SU-DHL-6 (cell line): ENCODE measurements around the gene TFDP2.

Experiments used
- H2AFZ ChIP-seq: fragments of 200-600 bp; sonication (generic); 2 replicates; pipeline ENCODE4 v1.6.1; 2014; ENCODE audit warnings: low read depth, mild to moderate bottlenecking, moderate library complexity, mixed read lengths, antibody characterized with exemption, low read length; ENCODE audit not compliant: severe bottlenecking
- H3F3A ChIP-seq: fragments of 200-600 bp; shearing (Covaris generic); 2 replicates; pipeline ENCODE4 v1.6.0; 2016; ENCODE audit warnings: antibody characterized with exemption, mild to moderate bottlenecking; ENCODE audit not compliant: insufficient read depth
- H3K27ac ChIP-seq: fragments of 200-600 bp; sonication (generic); 2 replicates; pipeline ENCODE4 v1.5.1; 2016; ENCODE audit warnings: low read depth, mild to moderate bottlenecking, low read length, moderate library complexity, mixed read lengths
- H3K27me3 ChIP-seq: fragments of 200-600 bp; sonication (generic), shearing (Covaris generic); 2 replicates; pipeline ENCODE4 v1.6.0; 2014; ENCODE audit warnings: mild to moderate bottlenecking, low read length
- H3K36me3 ChIP-seq: fragments of 200-600 bp; sonication (generic); 2 replicates; pipeline ENCODE4 v1.6.1; 2014; ENCODE audit warnings: mild to moderate bottlenecking, low read length, mixed read lengths
- H3K4me2 ChIP-seq: fragments of 300-600, 200-600 bp; shearing (Covaris generic), sonication (generic); 2 replicates; pipeline ENCODE4 v1.6.0; 2014; ENCODE audit warnings: low read length, low read depth, mild to moderate bottlenecking; ENCODE audit not compliant: poor library complexity, severe bottlenecking
- H3K4me3 ChIP-seq: fragments of 200-600 bp; sonication (generic); 2 replicates; pipeline ENCODE4 v1.5.1; 2014; ENCODE audit warnings: antibody characterized with exemption, low read length, mild to moderate bottlenecking, mixed read lengths; ENCODE audit not compliant: insufficient read depth, poor library complexity, severe bottlenecking
- H3K79me2 ChIP-seq: fragments of 200-600 bp; sonication (generic); 2 replicates; pipeline ENCODE4 v1.6.1; 2014; ENCODE audit warnings: mild to moderate bottlenecking, low read length, moderate library complexity; ENCODE audit not compliant: insufficient read depth
- H3K9ac ChIP-seq: fragments of 200-600 bp; sonication (generic); 2 replicates; pipeline ENCODE4 v1.7.0; 2014; ENCODE audit warnings: mild to moderate bottlenecking, low read length
- H3K9me2 ChIP-seq: fragments of 200-600 bp; sonication (generic); replicated peaks from 2 replicates; pipeline ENCODE4 v1.6.1; 2014; ENCODE audit warnings: low read length; ENCODE audit not compliant: insufficient read depth
- H3K9me3 ChIP-seq: fragments of 200-600 bp; sonication (generic); 2 replicates; pipeline ENCODE4 v1.6.1; 2014; ENCODE audit warnings: low read length, mixed read lengths; ENCODE audit not compliant: insufficient read depth
- H4K20me1 ChIP-seq: fragments of 200-600 bp; sonication (generic); 2 replicates; pipeline ENCODE4 v1.6.1; 2014; ENCODE audit warnings: low read depth, mild to moderate bottlenecking, antibody characterized with exemption, low read length, moderate library complexity, mixed read lengths
- EZH2phosphoT487 ChIP-seq: fragments of 200-600 bp; sonication (generic), shearing (Covaris generic); conservative IDR thresholded peaks from 2 replicates; pipeline ENCODE4 v1.6.1; 2018; ENCODE audit warnings: mild to moderate bottlenecking, antibody characterized with exemption, low read length, moderate library complexity, mixed read lengths
- TF ChIP-seq, protein P1 (sequence below): fragments of 200-600 bp; sonication (generic); IDR thresholded peaks from one replicate; pipeline ENCODE4 v1.5.1; 2017; ENCODE audit warnings: antibody characterized with exemption, mild to moderate bottlenecking, low read length, moderate library complexity; ENCODE audit not compliant: insufficient read depth, poor library complexity, severe bottlenecking

Gene TFDP2

GRCh38 chr3:142175478-142175877 is 26.1 kb upstream of the TFDP2 start:
- H4K20me1 ChIP-seq: no peaks in the 10 kb centered on the region
- H3K79me2 ChIP-seq: no peaks in the 10 kb centered on the region
- no peaks in the 10 kb centered on the region for H3K9me2 ChIP-seq
- no peak overlapping the region for H2AFZ ChIP-seq
- H3K36me3 ChIP-seq: no peaks in the 10 kb centered on the region; the same call in 1 of the 2 replicates
- H3K4me3 ChIP-seq: no peak overlapping the region
- no peak overlapping the region for H3K9ac ChIP-seq
- no peak overlapping the region for H3K27ac ChIP-seq
- H3K27me3 ChIP-seq: no peaks in the 10 kb centered on the region
- H3K4me2 ChIP-seq: no peak overlapping the region
- no peak for TF ChIP-seq EZH2phosphoT487
- TF ChIP-seq, protein P1, sequence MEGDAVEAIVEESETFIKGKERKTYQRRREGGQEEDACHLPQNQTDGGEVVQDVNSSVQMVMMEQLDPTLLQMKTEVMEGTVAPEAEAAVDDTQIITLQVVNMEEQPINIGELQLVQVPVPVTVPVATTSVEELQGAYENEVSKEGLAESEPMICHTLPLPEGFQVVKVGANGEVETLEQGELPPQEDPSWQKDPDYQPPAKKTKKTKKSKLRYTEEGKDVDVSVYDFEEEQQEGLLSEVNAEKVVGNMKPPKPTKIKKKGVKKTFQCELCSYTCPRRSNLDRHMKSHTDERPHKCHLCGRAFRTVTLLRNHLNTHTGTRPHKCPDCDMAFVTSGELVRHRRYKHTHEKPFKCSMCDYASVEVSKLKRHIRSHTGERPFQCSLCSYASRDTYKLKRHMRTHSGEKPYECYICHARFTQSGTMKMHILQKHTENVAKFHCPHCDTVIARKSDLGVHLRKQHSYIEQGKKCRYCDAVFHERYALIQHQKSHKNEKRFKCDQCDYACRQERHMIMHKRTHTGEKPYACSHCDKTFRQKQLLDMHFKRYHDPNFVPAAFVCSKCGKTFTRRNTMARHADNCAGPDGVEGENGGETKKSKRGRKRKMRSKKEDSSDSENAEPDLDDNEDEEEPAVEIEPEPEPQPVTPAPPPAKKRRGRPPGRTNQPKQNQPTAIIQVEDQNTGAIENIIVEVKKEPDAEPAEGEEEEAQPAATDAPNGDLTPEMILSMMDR: no peak
- H3F3A ChIP-seq: no peaks in the 10 kb centered on the region
- H3K9me3 ChIP-seq: no peaks in the 10 kb centered on the region

DNA sequence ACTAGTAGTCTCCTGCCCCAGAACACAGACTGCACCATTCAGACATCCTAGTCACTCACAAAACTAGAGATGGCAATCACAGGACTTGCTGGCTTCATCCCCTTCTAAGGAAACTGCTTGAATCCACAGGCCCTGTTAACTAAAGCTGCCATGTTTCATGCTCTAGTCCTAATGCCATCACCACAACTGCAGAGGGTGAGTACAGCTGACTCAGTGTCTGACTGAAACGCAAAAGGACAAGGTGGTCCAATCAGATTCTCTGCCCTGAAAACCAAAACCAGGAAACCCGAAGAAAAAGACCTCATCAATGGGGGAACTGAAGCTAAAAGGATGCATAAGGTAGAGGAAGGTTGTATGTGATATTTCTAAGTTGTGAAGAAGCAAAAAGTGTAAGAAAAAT is 25.2 kb upstream of the TFDP2 start:
- H3K36me3 ChIP-seq: no peaks in the 10 kb centered on the region; the same call in 1 of the 2 replicates
- no peak overlapping the region for H3K4me3 ChIP-seq
- TF ChIP-seq, protein P1: no peak
- no peak for TF ChIP-seq EZH2phosphoT487
- H3K4me2 ChIP-seq: no peak overlapping the region
- H3K27me3 ChIP-seq: no peaks in the 10 kb centered on the region
- no peaks in the 10 kb centered on the region for H3K9me3 ChIP-seq
- no peaks in the 10 kb centered on the region for H3K79me2 ChIP-seq
- no peaks in the 10 kb centered on the region for H3K9me2 ChIP-seq
- no peak overlapping the region for H2AFZ ChIP-seq
- no peak overlapping the region for H3K9ac ChIP-seq
- no peak overlapping the region for H3K27ac ChIP-seq
- H3F3A ChIP-seq: no peaks in the 10 kb centered on the region
- H4K20me1 ChIP-seq: no peaks in the 10 kb centered on the region

GRCh38 chr3:142168514-142168913 is 19.2 kb upstream of the TFDP2 start:
- peaks cover 3% of the 10 kb centered on the region; the same call in 1 of the 2 replicates for H3K36me3 ChIP-seq
- H3K27ac ChIP-seq: no peak overlapping the region
- H3K9me2 ChIP-seq: no peaks in the 10 kb centered on the region
- H3K9me3 ChIP-seq: no peaks in the 10 kb centered on the region
- no peak overlapping the region for H3K4me3 ChIP-seq
- TF ChIP-seq EZH2phosphoT487: no peak
- TF ChIP-seq, protein P1: no peak
- H3K27me3 ChIP-seq: no peaks in the 10 kb centered on the region
- no peak overlapping the region for H3K9ac ChIP-seq
- no peak overlapping the region for H3K4me2 ChIP-seq
- H3F3A ChIP-seq: no peaks in the 10 kb centered on the region
- no peaks in the 10 kb centered on the region for H4K20me1 ChIP-seq
- no peak overlapping the region for H2AFZ ChIP-seq
- H3K79me2 ChIP-seq: no peaks in the 10 kb centered on the region

DNA sequence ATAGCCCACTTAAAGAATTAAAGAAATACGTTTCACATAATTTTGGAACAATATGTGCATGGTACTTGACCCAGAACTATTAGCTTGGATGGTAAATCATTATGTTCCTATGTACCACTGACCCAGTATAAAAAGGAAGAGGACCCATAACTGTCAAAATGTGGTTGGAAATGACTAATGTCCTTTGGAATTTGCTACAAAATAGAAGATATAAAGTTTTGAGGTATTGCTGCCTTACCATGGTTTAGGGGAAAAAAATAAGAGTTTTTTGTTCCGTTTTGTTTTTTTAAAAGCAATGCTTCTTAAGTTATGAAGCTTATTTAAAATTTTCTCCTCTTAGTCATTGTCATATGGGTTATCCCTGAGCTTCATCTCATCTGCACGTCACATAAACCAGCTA is 15.8 kb upstream of the TFDP2 start:
- no peaks in the 10 kb centered on the region for H4K20me1 ChIP-seq
- H3F3A ChIP-seq: no peaks in the 10 kb centered on the region
- H3K4me2 ChIP-seq: no peak overlapping the region
- peaks cover 3% of the 10 kb centered on the region; the same call in 1 of the 2 replicates for H3K36me3 ChIP-seq
- no peaks in the 10 kb centered on the region for H3K79me2 ChIP-seq
- TF ChIP-seq EZH2phosphoT487: no peak
- TF ChIP-seq, protein P1: no peak
- H2AFZ ChIP-seq: no peak overlapping the region
- no peaks in the 10 kb centered on the region for H3K9me3 ChIP-seq
- no peaks in the 10 kb centered on the region for H3K27me3 ChIP-seq
- no peak overlapping the region for H3K4me3 ChIP-seq
- H3K9me2 ChIP-seq: no peaks in the 10 kb centered on the region
- no peak overlapping the region for H3K27ac ChIP-seq
- no peak overlapping the region for H3K9ac ChIP-seq
